GM12872 (cell line): ENCODE measurements around the gene RHEX.

Experiments used
- TF ChIP-seq, protein P1 (sequence below): IDR thresholded peaks from 3 replicates; pipeline ENCODE4 v1.5.1; 2011; ENCODE audit warnings: low read depth, mild to moderate bottlenecking, low read length, moderate library complexity; ENCODE audit not compliant: insufficient read depth

The RHEX gene

DNA sequence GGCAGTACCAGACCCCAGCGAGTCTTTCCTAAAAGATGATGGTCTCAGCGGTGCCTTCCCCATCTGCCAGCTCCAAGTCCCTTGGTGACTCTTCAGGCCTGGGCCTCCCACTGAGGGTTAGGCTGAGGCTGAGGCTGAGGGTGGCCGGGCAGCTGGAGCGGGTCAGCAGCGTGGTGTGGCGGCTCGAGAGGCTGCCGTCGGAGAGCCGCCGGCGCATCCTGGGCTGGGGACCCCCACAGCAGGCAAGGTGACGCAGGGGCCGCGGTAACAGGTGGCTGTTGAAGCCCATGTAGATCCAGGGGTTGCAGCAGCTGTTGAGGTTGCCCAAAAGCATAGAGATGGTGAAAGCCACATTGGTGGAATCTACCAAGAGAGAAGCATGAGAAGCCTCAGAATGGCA, 57.2 kb downstream of the RHEX start:
- TF ChIP-seq, protein P1, sequence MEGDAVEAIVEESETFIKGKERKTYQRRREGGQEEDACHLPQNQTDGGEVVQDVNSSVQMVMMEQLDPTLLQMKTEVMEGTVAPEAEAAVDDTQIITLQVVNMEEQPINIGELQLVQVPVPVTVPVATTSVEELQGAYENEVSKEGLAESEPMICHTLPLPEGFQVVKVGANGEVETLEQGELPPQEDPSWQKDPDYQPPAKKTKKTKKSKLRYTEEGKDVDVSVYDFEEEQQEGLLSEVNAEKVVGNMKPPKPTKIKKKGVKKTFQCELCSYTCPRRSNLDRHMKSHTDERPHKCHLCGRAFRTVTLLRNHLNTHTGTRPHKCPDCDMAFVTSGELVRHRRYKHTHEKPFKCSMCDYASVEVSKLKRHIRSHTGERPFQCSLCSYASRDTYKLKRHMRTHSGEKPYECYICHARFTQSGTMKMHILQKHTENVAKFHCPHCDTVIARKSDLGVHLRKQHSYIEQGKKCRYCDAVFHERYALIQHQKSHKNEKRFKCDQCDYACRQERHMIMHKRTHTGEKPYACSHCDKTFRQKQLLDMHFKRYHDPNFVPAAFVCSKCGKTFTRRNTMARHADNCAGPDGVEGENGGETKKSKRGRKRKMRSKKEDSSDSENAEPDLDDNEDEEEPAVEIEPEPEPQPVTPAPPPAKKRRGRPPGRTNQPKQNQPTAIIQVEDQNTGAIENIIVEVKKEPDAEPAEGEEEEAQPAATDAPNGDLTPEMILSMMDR: no peak

DNA sequence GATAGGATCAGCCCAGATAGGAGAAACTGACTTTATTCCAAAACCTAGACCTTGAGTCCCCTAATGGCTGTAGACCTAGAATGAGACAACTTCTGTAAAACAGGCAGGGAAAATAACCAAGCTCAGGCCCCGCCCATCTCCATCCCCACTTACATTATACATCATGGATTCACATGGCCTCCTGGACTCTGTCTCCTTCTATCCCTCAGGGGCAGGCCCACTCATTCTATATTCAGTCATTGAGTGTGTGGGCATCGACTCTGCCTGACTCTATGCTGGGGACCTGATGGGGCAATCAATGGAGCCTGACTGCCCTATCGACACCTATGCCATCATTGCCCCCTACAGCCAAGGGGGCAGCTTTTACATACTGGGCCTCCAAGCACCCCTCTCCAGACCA, 57.8 kb downstream of the RHEX start:
- TF ChIP-seq, protein P1: no peak

DNA sequence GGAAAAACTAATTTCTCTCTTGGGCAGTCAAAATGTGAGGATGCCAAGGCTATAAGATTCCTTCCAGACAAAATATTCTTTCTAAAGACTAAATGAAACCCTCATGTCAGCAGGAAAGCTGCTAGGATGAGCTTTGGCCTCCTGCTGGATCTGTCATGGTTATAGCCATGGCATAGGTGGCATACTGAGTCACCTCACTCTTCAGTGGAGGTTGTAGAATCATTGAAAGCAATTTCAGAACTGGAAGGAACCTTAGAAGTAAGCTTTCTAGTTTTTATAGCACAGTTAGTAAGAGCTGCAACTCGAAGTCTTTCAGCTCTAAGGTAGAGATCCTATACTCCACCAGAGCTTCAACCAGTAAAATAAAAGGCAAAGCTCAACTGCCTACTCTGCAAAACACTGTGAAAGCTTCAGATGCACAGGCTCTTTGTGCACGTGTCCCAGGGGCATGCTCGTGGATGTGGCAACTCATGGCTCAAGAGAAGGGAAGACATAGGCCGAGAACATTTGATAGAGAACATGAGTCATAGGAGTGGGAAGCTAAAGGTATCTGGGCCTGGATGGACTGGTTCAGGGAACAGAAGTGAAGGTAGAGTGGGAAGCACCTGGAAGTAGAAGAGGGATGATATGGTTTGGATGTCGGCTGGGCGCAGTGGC, 58.4 kb downstream of the RHEX start:
- TF ChIP-seq, protein P1: no peak

DNA sequence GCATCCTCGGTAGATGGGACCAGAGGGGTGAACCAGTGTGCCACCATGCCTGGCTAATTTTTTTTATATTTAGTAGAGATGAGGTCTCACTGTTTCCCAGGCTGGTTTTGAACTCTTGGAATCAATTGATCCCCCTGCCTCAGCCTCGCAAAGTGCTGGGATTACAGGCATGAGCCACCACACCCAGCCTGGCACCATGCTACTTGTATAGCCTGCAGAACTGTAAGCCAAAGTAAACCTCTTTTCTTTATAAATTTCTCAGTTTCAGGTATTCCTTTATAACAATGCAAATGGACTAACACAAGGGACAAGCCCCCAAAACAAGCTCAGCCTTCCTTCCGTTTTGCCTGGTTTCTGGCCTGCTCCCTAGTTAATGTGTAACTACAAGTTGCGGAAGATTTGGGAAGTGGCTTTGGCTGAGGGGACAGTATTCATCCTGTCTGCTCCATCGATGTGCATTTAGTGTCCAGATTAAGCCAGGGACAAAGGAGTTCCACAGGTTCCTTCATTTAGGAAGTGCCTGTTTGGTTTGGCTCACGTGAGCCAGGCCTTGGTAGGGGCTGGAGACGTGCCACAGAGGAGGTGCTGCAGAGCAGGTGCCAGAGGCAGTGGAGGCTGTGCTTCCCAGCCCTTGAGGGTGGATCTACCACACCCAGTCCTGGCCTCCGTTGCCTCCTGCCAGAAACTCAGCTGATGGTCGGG, 59.8 kb downstream of the RHEX start:
- TF ChIP-seq, protein P1: no peak

DNA sequence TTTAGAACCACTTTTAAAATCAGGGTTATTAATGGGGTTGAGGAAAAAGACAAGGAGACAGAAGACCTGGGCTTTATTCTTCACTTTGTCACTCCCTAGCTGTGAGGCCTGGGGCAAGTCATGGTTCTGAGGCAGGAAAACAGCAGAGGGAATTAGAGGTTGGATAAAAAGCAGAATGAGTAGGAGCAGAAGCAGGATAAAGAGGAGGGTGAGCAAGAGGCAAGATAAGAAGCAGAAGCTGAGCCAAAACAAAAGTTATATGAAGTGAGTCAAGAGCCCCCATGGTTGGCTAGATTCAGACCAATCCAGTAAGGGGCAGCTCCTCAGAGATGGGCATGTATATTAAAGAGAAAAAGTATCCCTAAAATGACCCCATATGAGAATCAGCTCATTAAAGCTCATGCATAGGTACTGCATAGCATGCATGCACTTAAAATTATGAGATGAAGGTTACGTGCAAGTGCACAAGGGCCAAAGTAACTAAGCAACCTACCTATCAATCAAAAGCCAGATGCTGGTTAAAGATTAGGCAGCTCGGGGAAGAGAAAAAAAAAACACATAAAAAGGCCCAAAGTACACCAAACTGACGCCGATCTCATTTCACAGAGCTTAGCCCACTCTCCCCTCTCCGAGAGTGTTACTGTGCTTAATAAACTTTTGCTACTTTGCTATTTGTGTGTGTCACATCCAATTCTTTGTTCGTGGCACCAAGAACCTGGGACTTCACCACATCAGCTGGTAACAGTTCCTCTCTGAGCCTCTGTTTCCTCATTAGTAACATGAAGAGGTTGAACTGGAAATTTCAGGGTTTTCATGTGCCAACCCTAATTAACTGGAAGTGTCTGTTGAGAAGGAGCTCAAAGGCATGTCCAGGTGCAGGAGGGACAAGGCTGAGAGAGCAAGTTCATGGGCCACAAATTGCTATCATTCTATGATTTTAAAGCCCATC, 62.0 kb downstream of the RHEX start:
- TF ChIP-seq, protein P1: no peak

DNA sequence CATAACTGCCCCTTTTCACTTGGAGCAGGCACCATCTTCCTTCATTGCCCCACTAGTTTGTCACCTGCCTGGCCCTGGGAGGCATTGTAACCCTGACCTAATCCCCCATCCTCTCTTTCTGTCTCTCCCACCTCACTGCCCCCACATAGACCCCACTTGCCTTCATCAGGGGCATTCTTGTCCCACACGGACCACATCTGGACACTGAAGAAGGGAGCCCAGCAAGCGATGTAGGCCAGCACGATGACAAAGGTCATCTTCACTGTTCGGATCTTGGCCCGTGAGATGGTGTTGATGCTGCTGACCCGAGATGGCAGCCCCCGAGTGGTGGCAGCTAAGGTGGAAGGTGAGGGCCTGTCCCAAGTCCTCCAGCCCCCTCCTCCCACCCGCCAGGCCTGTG, 62.8 kb downstream of the RHEX start:
- TF ChIP-seq, protein P1: no peak
